BJ (cell line): ENCODE results near the gene ZNF148. TPM values are rescaled to one million over a fixed set of nuclear protein-coding genes. Genes with fewer than 3 reads are reported as not detected.

Experiments
- CTCF ChIA-PET: fragments of 350-600 bp; formaldehyde crosslinking; extraction: SDS; loops from one replicate; lab custom pipeline; 2021; ENCODE audit warnings: antibody characterized with exemption, inconsistent platforms; lab: Yijun Ruan, JAX
- POLR2A ChIA-PET: fragments of 300-600 bp; sonication (Branson Sonifier 250); formaldehyde crosslinking; extraction: SDS; loops from one replicate; lab custom pipeline; 2021; ENCODE audit warnings: antibody characterized with exemption; lab: Charles Lee
- DNase-seq: peaks from one replicate; pipeline ENCODE4 v3.0.0-alpha.2; 2011; ENCODE audit warnings: low read depth
- H3K27me3 ChIP-seq: 2 replicates; pipeline ENCODE4 v1.6.0; 2011; ENCODE audit warnings: low read length; ENCODE audit not compliant: control insufficient read depth, insufficient read depth
- H3K36me3 ChIP-seq: 2 replicates; pipeline ENCODE4 v1.5.1; 2011; ENCODE audit warnings: low read length; ENCODE audit not compliant: control insufficient read depth, insufficient read depth
- H3K4me3 ChIP-seq: 2 replicates; pipeline ENCODE4 v1.5.1; 2011; ENCODE audit warnings: low read depth, mild to moderate bottlenecking, control low read depth, low read length
- polyA plus RNA-seq: library from polyadenylated mRNA; depleted of rRNA; stranded (reverse); fragments of >200 nt; gene quantifications from 2 replicates; pipeline ENCODE4 v1.2.3, GENCODE V29; 2011
- TF ChIP-seq, protein P1 (sequence below): IDR thresholded peaks from 2 replicates; pipeline ENCODE4 v1.5.1; 2011; ENCODE audit warnings: low read depth, mild to moderate bottlenecking, control low read depth, inconsistent platforms, low read length, moderate library complexity; ENCODE audit not compliant: insufficient read depth

The ZNF148 gene
- polyA plus RNA-seq, 1 experiment = 18.4 TPM

DNA sequence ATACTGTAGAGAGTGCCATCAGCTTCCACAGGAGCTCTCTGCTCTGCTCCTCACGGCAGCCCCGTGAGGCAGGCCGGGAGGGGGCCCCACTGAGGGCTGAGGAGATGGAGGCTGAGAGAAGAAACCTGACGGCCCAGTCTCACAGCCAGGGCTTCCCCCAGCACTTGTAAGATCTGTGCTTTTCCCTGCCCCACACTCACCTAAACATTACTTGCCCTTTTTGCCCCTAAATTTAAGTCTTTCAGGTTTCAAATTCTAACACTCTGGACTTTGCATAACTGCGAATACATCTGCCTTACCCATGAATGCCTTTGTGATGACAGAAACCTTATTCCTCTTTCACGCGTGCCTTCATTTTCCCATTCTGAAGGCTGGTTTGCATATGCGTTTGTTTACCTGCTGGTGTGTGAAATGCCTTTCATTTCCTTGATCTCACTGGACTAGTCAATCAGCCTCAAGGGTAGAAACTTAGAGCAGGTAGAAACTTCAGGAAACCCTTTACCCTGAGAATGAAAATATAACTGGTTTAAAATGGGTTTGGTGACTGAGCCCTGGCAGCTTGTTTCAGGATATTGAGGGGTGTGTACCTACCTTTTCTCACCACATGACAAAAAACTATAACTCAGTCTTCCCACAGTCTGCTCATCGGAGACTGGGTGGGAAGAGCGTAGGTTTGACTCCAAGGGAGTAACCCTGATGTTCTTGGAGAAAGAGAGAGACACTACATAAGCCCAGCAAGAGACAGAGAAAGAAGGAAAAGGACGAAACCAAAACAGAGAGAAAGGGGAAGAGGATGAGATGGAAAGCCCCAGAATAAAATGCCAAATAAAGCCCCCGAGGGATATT is 182.7 kb downstream of the ZNF148 start:
- ChIA-PET CTCF (no interaction called here), POLR2A (no interaction called here)
- DNase-seq = no peak

DNA sequence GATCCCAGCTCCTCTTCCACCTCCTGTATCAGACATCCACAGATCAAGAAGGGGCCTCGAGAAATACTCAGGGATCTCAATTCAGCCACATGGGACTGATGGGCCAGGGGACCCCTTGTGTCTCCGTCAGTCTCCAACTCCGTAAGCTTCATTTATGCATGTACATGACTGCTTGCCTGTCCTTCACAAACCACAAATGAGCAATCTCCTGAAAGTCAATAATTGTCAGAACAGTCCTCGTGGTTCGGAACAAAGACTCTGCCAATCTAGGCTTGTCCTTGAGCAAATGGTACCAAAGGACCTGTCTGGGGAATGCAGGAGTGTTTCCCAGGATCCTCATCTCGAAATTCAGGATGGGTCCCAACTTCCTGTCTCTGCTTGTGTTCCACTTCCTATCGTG is 183.4 kb downstream of the ZNF148 start:
- H3K27me3 ChIP-seq = no peaks in the 10 kb centered on the region
- no peak for DNase-seq
- ChIA-PET CTCF (no interaction called here), POLR2A (no interaction called here)
- H3K4me3 ChIP-seq = no peak overlapping the region
- TF ChIP-seq, protein P1, sequence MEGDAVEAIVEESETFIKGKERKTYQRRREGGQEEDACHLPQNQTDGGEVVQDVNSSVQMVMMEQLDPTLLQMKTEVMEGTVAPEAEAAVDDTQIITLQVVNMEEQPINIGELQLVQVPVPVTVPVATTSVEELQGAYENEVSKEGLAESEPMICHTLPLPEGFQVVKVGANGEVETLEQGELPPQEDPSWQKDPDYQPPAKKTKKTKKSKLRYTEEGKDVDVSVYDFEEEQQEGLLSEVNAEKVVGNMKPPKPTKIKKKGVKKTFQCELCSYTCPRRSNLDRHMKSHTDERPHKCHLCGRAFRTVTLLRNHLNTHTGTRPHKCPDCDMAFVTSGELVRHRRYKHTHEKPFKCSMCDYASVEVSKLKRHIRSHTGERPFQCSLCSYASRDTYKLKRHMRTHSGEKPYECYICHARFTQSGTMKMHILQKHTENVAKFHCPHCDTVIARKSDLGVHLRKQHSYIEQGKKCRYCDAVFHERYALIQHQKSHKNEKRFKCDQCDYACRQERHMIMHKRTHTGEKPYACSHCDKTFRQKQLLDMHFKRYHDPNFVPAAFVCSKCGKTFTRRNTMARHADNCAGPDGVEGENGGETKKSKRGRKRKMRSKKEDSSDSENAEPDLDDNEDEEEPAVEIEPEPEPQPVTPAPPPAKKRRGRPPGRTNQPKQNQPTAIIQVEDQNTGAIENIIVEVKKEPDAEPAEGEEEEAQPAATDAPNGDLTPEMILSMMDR = no peak
- H3K36me3 ChIP-seq = no peaks in the 10 kb centered on the region

More for the DNA sequence above, 182.7 kb downstream of the ZNF148 start:
- Histone ChIP-seq H3K4me3 (no peak overlapping the region), H3K36me3 (no peaks in the 10 kb centered on the region), H3K27me3 (no peaks in the 10 kb centered on the region)
- TF ChIP-seq, protein P1 = no peak

DNA sequence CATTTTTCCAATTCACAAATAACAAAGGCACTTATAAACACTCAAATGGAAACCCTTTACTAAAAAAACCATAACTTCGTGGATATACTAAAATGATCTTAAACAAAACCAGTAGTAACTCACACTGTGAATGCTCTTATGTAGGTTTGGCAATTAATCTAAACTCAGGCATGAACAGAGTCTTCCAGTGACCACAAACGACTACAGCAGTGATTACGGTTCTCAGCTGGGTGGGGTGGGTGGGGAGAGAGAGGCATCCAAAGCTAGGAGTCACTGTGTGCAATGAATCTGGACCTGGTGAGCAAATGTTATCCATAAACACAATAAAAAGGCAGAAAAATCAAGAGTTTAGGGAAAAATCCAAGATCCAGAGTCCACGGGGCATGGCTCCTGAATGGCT is 183.9 kb downstream of the ZNF148 start:
- Histone ChIP-seq H3K27me3 (no peaks in the 10 kb centered on the region), H3K4me3 (no peak overlapping the region), H3K36me3 (no peaks in the 10 kb centered on the region)
- ChIA-PET POLR2A (no interaction called here), CTCF (no interaction called here)
- no peak for DNase-seq
- TF ChIP-seq, protein P1 = no peak

DNA sequence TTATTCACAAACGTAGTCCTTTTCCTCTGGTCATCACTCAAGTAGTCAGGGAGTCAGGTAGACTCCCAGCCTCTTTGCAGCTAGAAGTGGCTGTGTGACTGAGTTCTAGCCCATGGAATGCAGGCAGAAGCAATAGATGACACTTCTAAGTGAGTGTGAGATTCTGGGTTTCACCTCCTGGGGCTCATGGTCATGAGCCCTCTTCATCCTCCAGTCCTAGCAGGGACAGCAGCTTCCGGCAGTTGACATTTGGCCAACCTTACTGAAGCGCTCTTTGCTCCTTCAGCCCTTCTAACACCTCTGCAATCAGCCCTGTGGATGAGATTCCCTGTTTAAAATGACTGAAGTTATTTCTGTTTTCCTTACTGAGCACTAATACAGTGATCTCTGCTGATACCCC is 184.3 kb downstream of the ZNF148 start:
- TF ChIP-seq, protein P1 = no peak
- ChIA-PET POLR2A (no interaction called here), CTCF (no interaction called here)
- no peak for DNase-seq
- no peaks in the 10 kb centered on the region for H3K36me3 ChIP-seq
- H3K4me3 ChIP-seq = no peak overlapping the region
- H3K27me3 ChIP-seq = no peaks in the 10 kb centered on the region

DNA sequence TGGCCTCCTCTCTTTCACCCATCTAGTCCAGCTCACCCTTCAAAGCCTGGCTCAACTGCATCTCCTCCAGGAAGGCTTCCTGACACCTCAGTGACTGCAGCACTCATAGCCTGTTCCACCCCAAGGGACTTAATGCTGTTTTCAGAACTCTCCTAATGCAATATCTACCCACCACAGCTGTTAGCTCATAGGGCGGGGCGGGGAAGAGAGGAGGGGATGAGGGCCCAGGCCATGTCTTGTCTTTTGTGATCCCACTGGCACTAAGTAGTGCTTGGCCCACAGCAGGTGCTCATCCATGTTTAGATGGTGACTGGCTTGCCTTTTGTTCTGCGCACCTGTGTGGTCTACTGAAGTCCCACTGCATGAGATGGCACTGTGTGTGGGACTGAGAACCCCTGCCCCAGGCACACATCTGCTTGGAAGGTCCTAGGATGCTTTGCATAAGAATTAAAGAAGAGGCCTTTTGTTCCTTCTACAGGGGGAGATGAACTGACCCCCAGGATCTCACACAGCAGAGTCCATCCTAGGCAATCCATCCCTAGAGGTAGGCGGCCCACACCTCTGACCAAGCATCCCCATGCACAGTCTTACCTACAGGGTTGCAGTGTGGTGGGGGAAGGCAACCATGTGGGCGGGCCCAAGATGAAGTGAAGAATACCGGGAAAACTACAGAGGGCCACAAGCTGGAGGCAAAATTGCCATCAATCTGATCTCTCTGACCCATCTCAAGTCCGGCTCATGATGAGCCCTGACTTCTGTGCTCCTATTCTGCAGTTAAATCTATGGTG is 185.6 kb downstream of the ZNF148 start:
- H3K36me3 ChIP-seq = no peaks in the 10 kb centered on the region
- no peaks in the 10 kb centered on the region for H3K27me3 ChIP-seq
- CTCF ChIA-PET = no interaction called here
- DNase-seq = no peak
- POLR2A ChIA-PET = no interaction called here
- H3K4me3 ChIP-seq = no peak overlapping the region
- TF ChIP-seq, protein P1 = no peak
